NCI-H1436 treated with DMSO at 0.1 percent for 48 hours (cell line): ENCODE measurements around the gene SLC35C1.
"Not testable (repeated sequence)": the region's sequence is repeated elsewhere in the genome, so short reads cannot be mapped to it uniquely, and the experiment has no call there.

Experiments used
- DNase-seq: peaks from one replicate; lab custom pipeline; 2025; lab: John Stamatoyannopoulos, UW

SLC35C1 gene

DNA sequence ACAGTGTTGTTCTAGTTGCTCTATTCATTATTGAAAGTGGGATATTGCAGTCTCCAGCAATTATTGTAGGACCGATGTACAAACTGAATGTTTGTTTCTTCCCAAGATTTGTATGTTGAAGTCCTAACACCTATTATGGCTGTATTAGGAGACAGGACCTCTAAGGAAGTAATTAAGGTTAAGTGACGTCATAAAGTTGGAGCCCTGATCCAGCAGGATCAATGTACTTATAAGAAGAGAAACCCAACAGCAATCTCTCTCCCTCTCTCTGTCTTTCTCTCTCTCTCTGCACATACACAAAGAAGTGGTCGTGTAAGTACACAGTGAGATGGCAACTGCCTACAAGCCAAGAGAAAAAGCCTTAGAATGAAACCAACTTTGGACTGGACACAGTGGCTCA, 16.1 kb upstream of the SLC35C1 start:
- no peak for DNase-seq

GRCh38 chr11:45791524-45791923, 13.4 kb upstream of the SLC35C1 start:
- DNase-seq = no peak

DNA sequence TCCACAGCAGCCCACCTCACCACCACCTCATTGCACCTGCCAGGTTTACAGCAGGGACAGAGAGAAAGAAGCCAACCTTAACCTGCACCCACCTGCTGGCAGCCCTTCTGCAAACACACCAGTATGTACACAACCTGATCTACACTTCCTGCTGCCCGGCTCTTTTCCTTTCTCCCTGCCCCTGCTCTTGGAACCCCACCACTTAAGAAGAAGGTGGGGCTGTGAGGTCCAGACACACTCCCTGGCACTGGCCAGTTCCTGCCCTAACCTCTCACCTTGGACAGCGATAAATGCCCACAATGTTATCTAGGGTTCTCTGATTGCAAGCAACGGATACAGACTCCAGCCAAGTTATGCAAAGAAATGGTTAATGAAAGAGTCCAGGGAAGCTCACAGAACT, 10.8 kb upstream of the SLC35C1 start:
- no peak for DNase-seq

DNA sequence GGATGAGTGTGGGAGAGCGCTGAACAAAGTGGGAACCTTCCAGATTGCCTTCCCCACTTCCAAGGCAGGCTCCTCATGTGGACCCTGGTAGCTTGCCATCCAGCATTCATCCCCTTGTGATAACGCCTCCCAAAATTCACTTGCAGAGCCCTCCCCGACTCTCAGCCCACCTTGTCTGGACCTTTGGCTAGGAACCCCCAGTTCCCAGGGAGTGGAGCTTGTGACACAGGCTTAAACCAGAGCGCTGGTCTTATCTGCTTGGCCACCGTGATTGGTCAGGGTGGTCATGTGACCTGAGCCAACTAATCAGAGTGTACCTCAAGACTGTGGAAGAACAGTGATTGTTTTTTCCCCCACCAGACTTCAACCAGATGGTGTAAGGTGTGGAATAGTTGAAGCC, 9.6 kb upstream of the SLC35C1 start:
- DNase-seq = no peak

- DNase-seq = no peak
Observed at GRCh38 chr11:45796461-45796861, 8.5 kb upstream of the SLC35C1 start.

DNA sequence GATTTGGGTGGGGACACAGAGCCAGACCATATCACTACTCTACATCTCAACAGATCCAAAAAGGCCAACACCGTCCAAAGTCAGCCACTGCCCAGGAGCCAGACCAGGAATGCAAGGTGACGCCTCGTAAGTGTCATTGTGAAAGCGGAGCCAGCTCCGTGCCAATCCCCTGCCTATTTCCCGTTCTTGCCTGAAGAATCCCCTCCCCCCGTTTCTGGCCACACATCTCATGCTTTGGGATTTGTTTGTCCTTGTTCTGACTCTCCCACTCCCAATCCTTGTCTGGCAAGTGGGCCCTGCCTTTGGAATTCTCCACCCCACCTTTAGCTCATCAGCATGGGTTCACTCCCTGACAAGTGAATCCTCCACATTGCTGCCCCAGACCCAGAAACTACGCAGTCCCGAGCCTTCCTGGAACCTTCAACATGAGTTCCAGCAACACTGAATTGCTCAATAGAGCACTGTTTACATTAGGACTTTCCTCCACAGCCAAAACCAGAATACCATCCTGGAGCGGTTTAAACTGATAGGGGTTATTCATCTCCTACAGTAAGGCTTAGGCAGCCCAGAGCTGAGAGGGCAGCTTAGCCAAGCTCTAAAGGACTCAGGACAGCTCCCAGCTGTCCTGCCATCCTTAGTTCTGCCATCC, 6.0 kb upstream of the SLC35C1 start:
- DNase-seq = no peak

DNA sequence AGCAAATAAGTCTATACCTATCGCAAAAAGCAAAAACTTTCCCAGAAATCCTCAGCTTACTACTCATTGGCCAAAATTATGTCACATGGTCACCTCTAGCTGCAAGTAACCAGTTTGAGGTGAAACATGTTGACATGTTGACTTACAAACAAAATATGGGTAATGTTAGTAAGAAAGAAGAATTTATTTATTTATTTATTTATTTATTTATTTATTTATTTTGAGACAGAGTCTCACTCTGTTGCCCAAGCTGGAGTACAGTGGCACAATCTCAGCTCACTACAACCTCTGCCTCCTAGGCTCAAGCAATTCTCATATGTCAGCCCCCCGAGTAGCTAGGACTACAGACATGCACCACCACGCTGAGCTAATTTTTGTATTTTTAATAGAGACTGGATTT, 5.4 kb upstream of the SLC35C1 start:
- DNase-seq = no peak

DNA sequence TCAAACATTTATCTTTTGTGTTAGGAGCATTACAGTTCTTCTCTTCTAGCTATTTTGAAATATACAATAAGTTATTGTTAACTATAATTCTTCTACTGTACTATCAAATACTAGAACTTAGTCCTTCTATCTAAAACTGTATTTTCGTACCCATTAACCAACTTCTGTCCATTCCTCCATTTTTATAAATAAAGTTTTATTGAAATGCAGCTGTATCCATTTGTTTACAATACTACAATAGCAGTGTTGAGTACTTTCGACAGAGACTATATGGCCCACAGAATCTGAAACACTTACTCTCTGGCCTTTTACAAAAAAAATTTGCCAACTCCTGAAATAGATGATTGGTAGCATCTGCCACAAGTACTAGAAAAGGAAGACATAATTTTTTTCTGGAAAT, 4.7 kb upstream of the SLC35C1 start:
- DNase-seq = no peak

DNA sequence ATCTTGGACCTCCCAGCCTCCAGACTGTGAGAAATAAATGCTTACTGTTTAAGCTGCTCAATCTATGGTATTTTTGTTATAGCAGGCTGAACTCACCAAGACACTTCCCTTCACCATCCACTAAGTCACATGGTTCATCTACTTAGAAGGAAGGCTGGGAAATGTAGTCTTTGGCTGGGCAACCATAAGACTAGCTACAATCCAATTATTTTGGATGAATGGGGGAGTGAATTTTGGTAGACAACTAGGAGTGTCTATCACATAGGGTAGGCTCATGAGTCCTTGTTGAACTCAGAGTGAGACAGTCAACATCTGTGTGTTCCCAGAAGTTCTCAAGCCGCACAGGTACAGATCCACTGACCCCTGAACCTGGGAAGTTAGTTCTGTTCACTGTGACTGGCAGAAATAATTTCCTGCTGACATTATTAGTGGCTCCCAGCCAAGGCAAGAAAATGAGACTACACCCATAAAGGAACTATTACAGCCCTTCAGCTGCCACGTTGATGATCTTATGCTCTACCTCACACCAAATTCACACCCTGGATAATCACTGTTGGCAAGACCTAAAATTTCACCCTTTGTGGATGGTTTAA, 3.1 kb upstream of the SLC35C1 start:
- DNase-seq = no peak

- DNase-seq = no peak
Observed at GRCh38 chr11:45802531-45803317, 2.2 kb upstream of the SLC35C1 start.

- no peak for DNase-seq
Observed at GRCh38 chr11:45803971-45804760, 783 bp upstream of the SLC35C1 start.

DNA sequence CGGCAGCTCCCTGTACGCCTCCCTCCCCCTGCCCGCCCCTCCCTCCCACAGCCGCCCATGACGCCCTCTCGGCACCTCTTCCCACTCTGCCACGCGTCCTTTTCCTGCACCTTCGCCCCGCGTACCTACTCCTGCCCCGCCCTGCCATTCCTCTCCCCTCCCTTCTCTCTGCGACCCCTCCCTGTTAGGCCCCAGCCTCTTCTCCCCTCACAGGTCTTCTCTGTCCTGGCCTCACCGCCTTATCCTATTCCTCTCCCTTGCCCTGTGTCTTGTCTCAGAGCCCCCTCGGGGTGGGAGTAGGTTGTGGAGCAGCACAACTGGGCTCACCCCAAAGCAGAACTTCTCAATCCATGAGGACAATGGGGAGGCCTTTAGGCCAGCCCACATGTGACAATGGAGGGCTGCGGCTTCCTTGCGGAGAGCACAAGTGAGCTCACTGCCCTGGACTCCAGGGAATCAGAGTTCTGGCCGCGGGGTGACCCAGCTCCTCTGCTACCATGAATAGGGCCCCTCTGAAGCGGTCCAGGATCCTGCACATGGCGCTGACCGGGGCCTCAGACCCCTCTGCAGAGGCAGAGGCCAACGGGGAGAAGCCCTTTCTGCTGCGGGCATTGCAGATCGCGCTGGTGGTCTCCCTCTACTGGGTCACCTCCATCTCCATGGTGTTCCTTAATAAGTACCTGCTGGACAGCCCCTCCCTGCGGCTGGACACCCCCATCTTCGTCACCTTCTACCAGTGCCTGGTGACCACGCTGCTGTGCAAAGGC, 539 bp downstream of the SLC35C1 start:
- no peak for DNase-seq

- no peak for DNase-seq
Observed at GRCh38 chr11:45806072-45806933, 1.4 kb downstream of the SLC35C1 start.

- no peak for DNase-seq
Observed at GRCh38 chr11:45806937-45807791, 2.2 kb downstream of the SLC35C1 start.

GRCh38 chr11:45807792-45808238, 2.9 kb downstream of the SLC35C1 start:
- DNase-seq = no peak

DNA sequence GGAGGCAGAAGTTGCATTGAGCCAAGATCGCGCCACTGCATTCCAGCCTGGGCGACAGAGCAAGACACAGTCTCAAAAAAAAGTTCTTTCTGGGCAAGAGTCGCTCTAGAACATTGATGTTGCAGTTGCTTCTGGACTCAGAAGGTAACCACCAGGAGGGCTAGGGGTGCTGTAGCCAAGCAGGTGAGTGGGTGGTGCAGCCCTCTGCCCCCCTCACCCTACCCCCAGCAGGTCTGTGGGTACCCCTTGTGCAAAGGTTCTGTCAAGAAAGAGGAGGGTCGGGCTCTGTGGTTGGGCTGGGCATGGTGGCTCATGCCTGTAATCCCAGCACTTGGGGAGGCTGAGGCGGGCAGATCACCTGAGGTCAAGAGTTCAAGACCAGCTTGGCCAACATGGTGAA, 3.5 kb downstream of the SLC35C1 start:
- DNase-seq = not testable (repeated sequence)

DNA sequence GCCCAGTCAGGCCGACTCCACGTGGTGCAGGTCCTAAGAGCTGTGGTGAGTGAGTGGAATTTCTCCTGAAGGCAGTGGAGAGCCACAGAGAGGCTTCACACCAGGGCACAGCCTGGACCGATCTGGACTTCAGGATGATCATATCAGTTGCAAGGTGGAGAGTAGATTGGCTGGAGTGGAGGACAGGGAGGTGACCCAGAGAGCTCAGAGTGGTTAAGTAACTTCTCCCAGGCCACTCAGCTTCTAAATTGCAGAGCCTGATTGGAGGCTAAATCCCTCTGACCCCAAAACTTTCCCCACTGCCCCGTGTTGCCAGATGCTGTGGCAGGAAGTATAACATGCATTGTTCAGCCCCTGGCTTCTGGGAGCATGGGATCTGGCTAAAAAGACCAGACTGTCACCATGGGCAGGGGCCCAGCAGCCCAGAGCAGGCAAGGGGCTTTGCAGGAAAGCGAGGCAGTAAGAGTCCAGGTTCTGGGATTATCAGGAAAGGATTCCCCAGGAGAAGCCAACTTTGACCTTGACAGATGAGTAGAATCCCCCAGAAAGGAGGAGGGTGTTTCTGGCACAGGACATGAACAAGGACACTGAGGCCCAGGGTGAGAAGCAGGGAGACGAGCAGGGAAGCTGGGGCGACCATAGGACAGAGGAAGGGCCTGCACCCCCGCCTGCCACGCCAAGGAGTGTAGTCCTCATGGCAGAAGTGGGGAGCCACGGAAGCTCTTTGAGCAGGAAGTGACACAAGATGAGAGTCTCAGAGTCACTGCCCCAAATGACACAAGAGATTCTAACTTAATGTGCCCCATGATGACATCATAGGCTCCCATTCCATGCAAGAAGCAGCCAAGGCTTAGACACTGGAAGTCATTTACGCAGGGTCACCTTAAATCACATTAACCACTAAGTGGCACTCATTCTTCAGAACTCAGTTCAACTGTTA, 4.8 kb downstream of the SLC35C1 start:
- DNase-seq = no peak

- no peak for DNase-seq
Observed at GRCh38 chr11:45810431-45811108, 5.6 kb downstream of the SLC35C1 start.
